Mesenchymal stem cell (in vitro differentiated cells and primary cell): ENCODE results near the gene ACOX3.

ENCODE experiments used
- DNase-seq: peaks from one replicate; pipeline ENCODE4 v3.0.0-alpha.2; 2013
- H2AFZ ChIP-seq: one replicate; pipeline ENCODE4 v1.6.1; 2013; ENCODE audit warnings: low read depth, mild to moderate bottlenecking, control low read depth, inconsistent platforms, low read length, moderate library complexity
- H2AK5ac ChIP-seq: 2 replicates; pipeline ENCODE4 v1.6.1; 2013; ENCODE audit warnings: low read length, moderate library complexity, mild to moderate bottlenecking, inconsistent platforms; ENCODE audit not compliant: severe bottlenecking
- H2BK120ac ChIP-seq: one replicate; pipeline ENCODE4 v1.6.1; 2013; ENCODE audit warnings: low read depth, mild to moderate bottlenecking, inconsistent platforms, low read length, moderate library complexity
- H2BK12ac ChIP-seq, 2 experiments: one replicate each; pipeline ENCODE4 v1.6.1; 2013; ENCODE audit warnings: inconsistent platforms in 2 of 2, low read length in 2 of 2, mild to moderate bottlenecking in 2 of 2, moderate library complexity in 2 of 2, control low read depth in 1 of 2
- H2BK15ac ChIP-seq: one replicate; pipeline ENCODE4 v1.6.1; 2013; ENCODE audit warnings: mild to moderate bottlenecking, low read depth, inconsistent platforms; ENCODE audit not compliant: poor library complexity, severe bottlenecking
- H2BK5ac ChIP-seq: 2 replicates; pipeline ENCODE4 v1.6.1; 2013; ENCODE audit warnings: low read depth, mild to moderate bottlenecking, low read length, control low read depth, inconsistent platforms; ENCODE audit not compliant: poor library complexity, severe bottlenecking
- H3K14ac ChIP-seq, 2 experiments: one replicate each; pipeline ENCODE4 v1.6.1; 2013; ENCODE audit warnings: inconsistent platforms in 2 of 2, low read length in 2 of 2, control low read depth in 1 of 2, mild to moderate bottlenecking in 1 of 2, moderate library complexity in 1 of 2
- H3K18ac ChIP-seq, 2 experiments: one replicate each; pipeline ENCODE4 v1.6.1; 2013; ENCODE audit warnings: inconsistent platforms in 2 of 2, low read length in 2 of 2, control low read depth in 1 of 2, low read depth in 1 of 2, mild to moderate bottlenecking in 1 of 2
- H3K23ac ChIP-seq, 2 experiments: one replicate each; pipeline ENCODE4 v1.6.1; 2013; ENCODE audit warnings: inconsistent platforms in 2 of 2, low read length in 2 of 2, mild to moderate bottlenecking in 2 of 2, moderate library complexity in 2 of 2, control low read depth in 1 of 2
- H3K27ac ChIP-seq: 2 replicates; pipeline ENCODE4 v1.5.1; 2013; ENCODE audit warnings: mild to moderate bottlenecking, moderate library complexity, low read length, control low read depth, inconsistent platforms; ENCODE audit not compliant: poor library complexity, severe bottlenecking
- H3K27me3 ChIP-seq, 2 experiments: 2 replicates each; pipeline versions ENCODE4 v1.6.1 to v1.7.0; 2013; ENCODE audit warnings: low read length in 2 of 2, mild to moderate bottlenecking in 2 of 2, moderate library complexity in 2 of 2, control low read depth in 1 of 2, inconsistent platforms in 1 of 2; ENCODE audit not compliant: control insufficient read depth in 1 of 2, insufficient read depth in 1 of 2
- H3K36me3 ChIP-seq, 2 experiments: 2 replicates each; pipeline versions ENCODE4 v1.6.1 to v1.7.0; 2013; ENCODE audit warnings: low read length in 2 of 2, control low read depth in 1 of 2, inconsistent platforms in 1 of 2, low read depth in 1 of 2, mild to moderate bottlenecking in 1 of 2; ENCODE audit not compliant: insufficient read depth in 2 of 2, control insufficient read depth in 1 of 2
- H3K4ac ChIP-seq, 2 experiments: one replicate each; pipeline ENCODE4 v1.6.1; 2013; ENCODE audit warnings: inconsistent platforms in 2 of 2, low read length in 2 of 2, mild to moderate bottlenecking in 2 of 2, moderate library complexity in 2 of 2, control low read depth in 1 of 2, low read depth in 1 of 2
- H3K4me1 ChIP-seq: 2 replicates; pipeline ENCODE4 v1.6.1; 2013; ENCODE audit warnings: low read depth, low read length, control low read depth; ENCODE audit not compliant: control insufficient read depth, insufficient read depth
- H3K4me2 ChIP-seq: 2 replicates; pipeline ENCODE4 v1.6.1; 2013; ENCODE audit warnings: low read length, mild to moderate bottlenecking, inconsistent platforms; ENCODE audit not compliant: poor library complexity, severe bottlenecking
- H3K4me3 ChIP-seq, 2 experiments: 2 replicates each; pipeline versions ENCODE4 v1.5.1 to v1.7.0; 2013; ENCODE audit warnings: low read length in 2 of 2, mild to moderate bottlenecking in 2 of 2, control low read depth in 1 of 2, low read depth in 1 of 2; ENCODE audit not compliant: insufficient read depth in 1 of 2
- H3K79me1 ChIP-seq: replicated peaks from 2 replicates; pipeline ENCODE4 v1.6.1; 2013; ENCODE audit warnings: mild to moderate bottlenecking, control low read depth, low read length, inconsistent platforms; ENCODE audit not compliant: poor library complexity, severe bottlenecking
- H3K9ac ChIP-seq: 2 replicates; pipeline ENCODE4 v1.7.0; 2013; ENCODE audit warnings: mild to moderate bottlenecking, low read length, moderate library complexity
- H3K9me3 ChIP-seq: 2 replicates; pipeline ENCODE4 v1.7.0; 2013; ENCODE audit warnings: mild to moderate bottlenecking, low read length; ENCODE audit not compliant: control insufficient read depth
- H4K8ac ChIP-seq: one replicate; pipeline ENCODE4 v1.6.1; 2013; ENCODE audit warnings: inconsistent platforms, mild to moderate bottlenecking, low read length, moderate library complexity
- H4K91ac ChIP-seq: one replicate; pipeline ENCODE4 v1.6.1; 2013; ENCODE audit warnings: mild to moderate bottlenecking, low read length, inconsistent platforms
- WGBS: methylation state at CpG from one replicate; pipeline ENCODE4 v1.1.7; 2013; ENCODE audit warnings: mixed read lengths; 5-methylcytosine and 5-hydroxymethylcytosine counted together

The ACOX3 gene

GRCh38 chr4:8326206-8326605 is 114.3 kb downstream of the ACOX3 start:
- H3K4me2 ChIP-seq = no peak overlapping the region
- H4K91ac ChIP-seq = no peak overlapping the region
- H2BK5ac ChIP-seq = no peak overlapping the region
- H3K4me1 ChIP-seq = peaks cover 7% of the 10 kb centered on the region
- no peak overlapping the region for H2AK5ac ChIP-seq
- H3K14ac ChIP-seq = no peak overlapping the region
- no peaks in the 10 kb centered on the region for H3K79me1 ChIP-seq
- H2BK120ac ChIP-seq = no peak overlapping the region
- H2AFZ ChIP-seq = no peak overlapping the region
- no peak overlapping the region for H3K18ac ChIP-seq
- H4K8ac ChIP-seq = no peak overlapping the region
- no peak for DNase-seq
- peaks cover 2 to 4% of the 10 kb centered on the region in 2 experiments for H3K27me3 ChIP-seq
- no peak overlapping the region for H3K27ac ChIP-seq
- H3K9ac ChIP-seq = no peak overlapping the region
- H2BK15ac ChIP-seq = no peak overlapping the region
- no peak overlapping the region for H3K4me3 ChIP-seq
- peaks cover 14% of the 10 kb centered on the region for H3K9me3 ChIP-seq
- H3K36me3 ChIP-seq = no peaks in the 10 kb centered on the region
- no peak overlapping the region for H2BK12ac ChIP-seq
- no peak overlapping the region for H3K4ac ChIP-seq
- H3K23ac ChIP-seq = no peak overlapping the region

GRCh38 chr4:8325291-8325973 is 115.1 kb downstream of the ACOX3 start:
- Histone ChIP-seq H3K9me3 (peaks cover 14% of the 10 kb centered on the region), H3K23ac (no peak overlapping the region), H3K14ac (peak overlapping the region in 1 of 2 experiments; percentile 44), H3K9ac (no peak overlapping the region), H4K8ac (no peak overlapping the region), H2BK15ac (no peak overlapping the region), H2BK12ac (no peak overlapping the region), H2AFZ (no peak overlapping the region), H3K4ac (no peak overlapping the region), H3K36me3 (no peaks in the 10 kb centered on the region), H3K4me1 (peaks cover 3% of the 10 kb centered on the region), H3K27ac (no peak overlapping the region), H3K4me2 (no peak overlapping the region), H4K91ac (no peak overlapping the region), H3K4me3 (no peak overlapping the region), H3K79me1 (no peaks in the 10 kb centered on the region), H3K18ac (no peak overlapping the region), H3K27me3 (peaks cover 0 to 4% of the 10 kb centered on the region in 2 experiments), H2BK5ac (no peak overlapping the region), H2AK5ac (no peak overlapping the region), H2BK120ac (no peak overlapping the region)
- DNase-seq = no peak
- WGBS = 91% methylated on average over 8 of the region's 8 CpGs

- H3K23ac ChIP-seq = no peak overlapping the region
- H3K4me3 ChIP-seq = peak overlapping the region in 1 of 2 experiments; percentile 16
- no peak for DNase-seq
- H4K8ac ChIP-seq = no peak overlapping the region
- no peaks in the 10 kb centered on the region for H3K79me1 ChIP-seq
- H3K27ac ChIP-seq = no peak overlapping the region
- H2AFZ ChIP-seq = no peak overlapping the region
- H3K9me3 ChIP-seq = peaks cover 14% of the 10 kb centered on the region
- no peak overlapping the region for H2BK12ac ChIP-seq
- peaks cover 3% of the 10 kb centered on the region for H3K4me1 ChIP-seq
- H2BK5ac ChIP-seq = no peak overlapping the region
- H3K14ac ChIP-seq = no peak overlapping the region
- H3K4me2 ChIP-seq = no peak overlapping the region
- no peak overlapping the region for H2BK15ac ChIP-seq
- WGBS = 90% methylated on average over 6 of the region's 6 CpGs
- H3K9ac ChIP-seq = no peak overlapping the region
- no peak overlapping the region for H2BK120ac ChIP-seq
- peaks cover 0 to 4% of the 10 kb centered on the region in 2 experiments for H3K27me3 ChIP-seq
- no peak overlapping the region for H3K4ac ChIP-seq
- H3K18ac ChIP-seq = no peak overlapping the region
- H2AK5ac ChIP-seq = no peak overlapping the region
- H4K91ac ChIP-seq = no peak overlapping the region
- no peaks in the 10 kb centered on the region for H3K36me3 ChIP-seq
Measured at GRCh38 chr4:8324640-8325239, 115.8 kb downstream of the ACOX3 start.

GRCh38 chr4:8323947-8324555 is 116.5 kb downstream of the ACOX3 start:
- Histone ChIP-seq H2BK120ac (no peak overlapping the region), H3K27me3 (peaks cover 0 to 4% of the 10 kb centered on the region in 2 experiments), H3K4me2 (no peak overlapping the region), H3K23ac (no peak overlapping the region), H3K18ac (no peak overlapping the region), H4K91ac (no peak overlapping the region), H3K4ac (no peak overlapping the region), H3K36me3 (no peaks in the 10 kb centered on the region), H2BK15ac (no peak overlapping the region), H3K9ac (no peak overlapping the region), H3K79me1 (no peaks in the 10 kb centered on the region), H4K8ac (no peak overlapping the region), H2BK5ac (no peak overlapping the region), H2AK5ac (no peak overlapping the region), H3K27ac (no peak overlapping the region), H2AFZ (no peak overlapping the region), H3K14ac (no peak overlapping the region), H3K9me3 (peaks cover 14% of the 10 kb centered on the region), H3K4me1 (peaks cover 3% of the 10 kb centered on the region), H2BK12ac (no peak overlapping the region), H3K4me3 (no peak overlapping the region)
- 75% methylated on average over 5 of the region's 5 CpGs for WGBS
- no peak for DNase-seq
